Stimulated activated CD8-positive, alpha-beta memory T cell treated with anti-CD3 and anti-CD28 coated beads, Interleukin-12 subunit alpha, Interleukin-12 subunit beta, amount 100 ng/mL, for 1 hour (primary cell): ENCODE measurements around the gene HAS3.

Experiments used
- DNase-seq: peaks from one replicate; pipeline ENCODE4 v3.0.0-alpha.2; 2020; ENCODE audit warnings: low read depth

The HAS3 gene

DNA sequence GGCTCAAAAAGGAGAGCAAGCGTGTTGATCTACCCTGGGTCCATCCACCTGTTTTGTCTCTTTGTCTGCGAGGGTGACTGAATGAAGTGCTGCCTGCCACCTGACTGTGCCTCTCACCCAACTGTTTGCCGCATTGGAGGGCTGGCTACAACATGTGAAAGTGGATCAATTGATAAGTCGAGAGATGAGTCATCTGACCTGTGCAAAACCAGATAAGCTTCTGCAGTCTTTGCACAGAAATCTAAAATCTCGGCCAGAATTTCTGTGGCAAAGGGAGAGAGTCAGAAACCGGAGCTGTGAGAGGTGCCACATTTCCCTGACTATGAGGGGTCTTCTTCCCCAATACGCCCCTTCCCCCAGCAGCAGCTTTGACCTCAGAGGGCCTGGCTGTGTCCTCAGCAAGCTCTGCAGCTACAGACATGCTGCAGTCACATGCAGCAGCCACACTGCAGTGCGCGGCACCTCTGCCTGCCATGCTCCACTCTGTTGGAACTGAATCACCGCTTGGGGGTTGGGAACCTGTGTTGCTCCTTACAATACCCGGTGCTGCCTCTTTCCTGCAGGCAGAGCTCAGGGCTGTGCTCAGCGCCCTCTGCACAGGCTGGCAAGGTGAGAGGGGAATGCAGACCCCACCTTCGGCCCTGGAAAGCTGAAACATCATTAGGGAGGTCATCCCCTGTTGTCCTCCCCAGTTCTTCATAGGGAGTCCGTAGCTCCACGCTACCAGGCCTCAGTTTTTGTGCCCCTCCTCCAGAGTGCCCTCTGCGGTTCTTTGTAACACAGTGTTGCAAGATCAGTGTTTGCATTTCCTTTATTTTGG is 16.2 kb upstream of the HAS3 start:
- DNase-seq: peak; percentile 10

DNA sequence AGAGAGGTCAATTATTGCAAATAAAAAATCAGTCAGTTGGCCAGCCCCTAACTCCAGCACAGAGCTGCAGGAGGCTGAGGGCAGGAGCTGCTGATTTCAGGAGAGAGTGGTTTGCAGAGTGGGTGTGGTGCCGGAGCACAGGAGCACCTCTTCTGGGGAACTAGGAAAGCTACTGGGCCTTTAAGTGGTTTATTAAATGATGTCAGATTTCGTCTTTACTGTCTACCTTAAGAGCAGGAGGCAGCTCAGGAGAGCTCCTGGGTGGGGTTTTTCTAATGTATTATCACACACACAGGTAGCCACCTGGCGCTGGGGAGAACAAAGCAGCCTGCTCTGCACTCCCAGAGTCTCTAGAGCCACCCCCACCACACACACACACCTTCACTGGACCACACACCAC is 11.5 kb upstream of the HAS3 start:
- no peak for DNase-seq

DNA sequence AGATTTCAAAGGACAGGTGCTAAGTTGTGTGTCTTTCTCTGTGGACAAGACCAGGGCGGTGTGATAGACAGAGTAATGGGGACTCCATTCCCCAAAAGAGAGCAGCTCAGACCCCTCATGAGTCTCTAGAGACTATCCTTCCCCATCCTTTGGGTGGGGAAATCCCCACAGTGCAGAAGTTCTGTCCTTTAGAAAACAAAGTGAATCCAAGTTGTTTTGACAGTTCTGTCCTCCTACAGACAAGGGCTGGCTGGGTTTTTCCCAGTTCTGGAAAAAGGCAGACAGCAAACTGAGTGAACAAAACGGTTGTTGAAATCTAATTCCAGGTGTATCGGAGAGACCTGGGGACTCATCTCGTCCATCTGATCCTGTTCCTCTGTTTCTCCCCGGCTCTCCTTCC is 11.0 kb upstream of the HAS3 start:
- DNase-seq: no peak

DNA sequence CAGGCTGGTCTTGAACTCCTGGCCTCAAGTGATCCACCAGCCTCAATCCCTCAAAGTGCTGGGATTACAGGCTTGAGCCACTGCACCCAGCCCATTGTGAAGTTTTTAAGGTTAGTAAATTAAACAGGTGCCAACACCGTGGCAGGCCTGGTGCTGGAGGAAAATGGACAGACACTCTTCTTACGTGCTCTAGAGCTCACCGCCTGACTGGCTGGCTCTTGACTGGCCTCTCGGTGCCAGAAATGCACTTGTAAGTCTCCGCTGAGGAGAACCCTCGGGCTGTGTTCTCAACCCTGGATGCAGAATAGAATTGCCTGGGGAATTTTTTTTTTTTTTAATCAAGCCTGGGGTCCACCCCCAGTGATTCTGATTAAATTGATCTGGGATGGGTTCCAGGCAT is 10.3 kb upstream of the HAS3 start:
- no peak for DNase-seq

DNA sequence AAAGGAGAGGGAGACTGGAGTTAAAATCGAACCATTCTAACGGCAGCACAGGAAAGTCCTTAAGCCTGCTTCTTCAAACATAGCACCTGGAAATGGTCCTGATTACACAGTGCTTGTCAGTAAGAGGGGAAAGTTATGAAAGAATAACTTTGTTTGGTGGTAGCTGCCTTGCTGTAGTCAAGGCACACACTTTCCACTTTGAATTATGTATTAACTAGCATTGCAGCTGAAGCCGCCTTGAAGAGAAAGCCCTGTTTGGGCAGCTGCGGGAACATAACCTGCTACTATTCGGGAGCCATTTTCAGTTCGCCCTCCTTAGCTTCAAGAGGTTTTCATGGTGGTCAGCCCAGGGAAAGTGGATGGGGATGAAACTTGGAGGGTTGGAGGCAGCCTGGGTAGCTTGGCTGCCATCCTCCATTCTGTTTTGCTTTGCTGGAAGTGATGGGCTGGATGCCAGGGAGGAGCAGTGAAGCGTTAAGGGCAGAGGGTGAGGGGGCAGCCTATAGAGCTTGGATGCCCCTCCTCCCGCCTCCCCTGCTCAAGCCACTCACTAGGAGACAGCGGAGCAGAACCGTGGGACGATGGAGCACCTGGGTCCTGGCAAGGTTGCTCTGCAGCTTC is 5.3 kb upstream of the HAS3 start:
- no peak for DNase-seq

DNA sequence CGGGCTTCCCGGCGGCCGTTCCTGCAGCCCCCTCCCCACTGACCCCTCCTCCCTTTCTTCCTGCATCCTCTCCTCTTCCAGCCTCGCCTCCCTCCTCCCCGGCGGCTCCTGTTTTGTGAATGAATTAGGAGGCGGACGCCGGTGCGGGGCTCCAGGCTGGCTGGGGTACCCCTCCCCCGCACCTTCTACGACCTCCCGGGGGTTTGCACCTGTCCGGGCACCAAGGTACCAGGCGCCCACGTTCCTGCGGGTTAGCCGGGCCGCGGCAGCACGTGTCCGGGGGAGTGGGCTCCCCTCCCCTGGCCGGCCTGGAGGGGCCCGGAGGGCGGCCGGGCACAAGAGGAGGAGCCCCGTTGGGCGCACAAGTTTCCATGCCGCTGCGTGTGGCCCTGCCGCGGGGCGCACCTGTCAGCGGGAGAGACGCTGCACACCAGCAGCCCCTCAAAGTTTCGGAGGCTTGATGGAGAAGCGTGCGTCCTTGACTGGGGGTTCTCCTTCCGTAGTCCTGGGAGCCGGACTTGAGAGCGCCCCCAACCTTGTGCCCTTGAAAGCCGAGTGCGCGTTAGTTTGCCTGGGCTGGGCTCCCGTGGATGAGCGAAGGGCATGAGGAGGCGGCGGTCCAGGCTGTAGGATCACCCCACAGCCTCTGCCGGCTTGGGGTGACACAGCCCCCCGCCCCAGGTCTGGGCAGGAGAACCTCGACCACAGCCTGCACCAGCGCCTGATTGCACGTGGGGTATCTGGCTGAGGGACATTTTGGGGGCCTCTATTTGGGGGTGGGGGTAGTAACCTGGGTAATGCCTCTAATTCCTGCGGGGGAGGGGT is 1.2 kb downstream of the HAS3 start:
- no peak for DNase-seq

DNA sequence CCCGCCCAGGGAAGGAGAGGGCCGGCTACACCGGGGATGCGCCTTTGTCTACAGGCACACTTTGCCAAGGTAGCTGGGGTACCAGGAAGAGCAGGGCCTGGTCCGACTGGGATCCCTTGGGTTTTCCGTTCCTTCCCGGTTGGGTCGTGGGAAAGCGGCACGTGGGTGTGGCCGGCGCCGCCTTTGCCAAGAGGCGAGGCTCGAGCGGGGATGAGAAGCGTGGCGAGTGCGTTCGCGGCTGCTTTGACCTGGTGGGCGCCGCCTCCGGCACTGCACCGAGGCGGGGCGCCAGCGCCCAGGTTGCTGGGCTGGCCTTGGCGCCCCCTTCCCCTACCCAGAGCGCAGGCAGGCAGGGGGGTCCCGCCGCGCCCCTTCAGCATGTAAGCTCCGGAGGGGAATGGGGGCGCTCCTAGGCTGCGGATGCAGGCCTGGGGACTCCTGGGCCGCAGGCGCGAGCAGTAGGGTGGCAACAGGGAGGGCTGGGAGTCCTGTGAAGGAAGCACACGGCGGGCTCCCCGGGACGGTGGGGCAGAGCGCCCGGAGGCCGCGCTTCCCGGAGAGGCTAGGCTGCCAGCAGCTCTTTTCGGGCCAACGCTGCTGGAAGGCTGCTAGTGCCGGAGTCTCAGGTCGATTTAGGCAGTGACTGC is 2.0 kb downstream of the HAS3 start:
- no peak for DNase-seq

DNA sequence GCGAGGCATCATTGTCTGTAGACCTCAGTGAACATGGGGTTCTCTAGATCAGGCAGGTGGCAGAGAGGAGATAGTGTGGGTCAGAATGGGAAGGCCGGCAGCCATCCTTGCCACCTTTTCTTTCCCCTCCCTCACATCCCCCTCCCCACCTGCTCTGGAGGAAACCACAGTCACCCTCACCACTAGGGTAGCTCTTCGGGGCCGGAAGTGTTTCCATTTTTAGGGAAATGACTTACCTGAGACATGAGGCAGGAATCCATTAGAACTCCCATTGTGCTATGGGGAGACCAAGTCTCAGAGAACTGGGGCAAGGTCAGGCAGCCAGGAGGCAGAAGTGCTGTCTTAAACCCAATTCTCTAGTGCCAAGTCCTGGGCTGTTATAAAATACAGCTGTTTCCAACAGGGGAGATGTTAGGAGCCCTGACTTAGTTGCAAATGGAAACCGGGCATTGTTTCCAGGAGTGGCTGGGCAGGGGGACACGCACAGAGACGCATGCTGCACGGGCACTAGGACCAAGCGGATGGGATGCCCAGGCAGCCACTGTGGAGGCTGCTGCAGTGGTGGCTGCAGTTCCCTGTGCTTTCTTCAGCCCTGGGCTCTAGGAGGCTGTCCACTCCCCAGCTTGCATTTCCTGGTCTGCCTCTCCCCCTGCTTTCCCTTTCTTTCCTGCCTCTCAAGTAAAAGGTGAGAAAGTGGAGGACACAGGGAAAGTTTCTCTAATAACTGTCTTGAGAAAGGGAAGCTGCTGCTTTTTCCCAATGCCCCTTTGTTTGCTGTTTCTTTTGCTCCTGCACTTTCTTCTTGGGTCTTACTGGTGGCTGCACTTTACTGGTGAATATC is 2.8 kb downstream of the HAS3 start:
- DNase-seq: no peak

DNA sequence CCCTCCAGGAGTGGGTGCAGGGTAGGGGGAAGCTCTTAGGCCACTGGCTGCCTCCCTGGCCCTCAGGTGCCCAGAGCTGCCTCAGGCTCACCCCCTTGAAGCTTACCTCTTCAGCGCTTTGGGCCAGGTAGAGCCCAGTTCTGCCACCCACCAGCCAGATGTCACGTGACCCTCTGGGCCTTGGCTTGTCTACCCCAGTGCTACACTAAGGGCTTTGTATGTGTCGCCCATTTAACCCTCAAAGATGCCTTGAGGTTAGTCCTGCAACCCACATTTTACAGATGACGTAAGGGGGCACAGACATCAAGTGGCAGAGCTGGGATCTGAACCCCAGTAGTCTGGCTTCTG is 3.4 kb downstream of the HAS3 start:
- no peak for DNase-seq

DNA sequence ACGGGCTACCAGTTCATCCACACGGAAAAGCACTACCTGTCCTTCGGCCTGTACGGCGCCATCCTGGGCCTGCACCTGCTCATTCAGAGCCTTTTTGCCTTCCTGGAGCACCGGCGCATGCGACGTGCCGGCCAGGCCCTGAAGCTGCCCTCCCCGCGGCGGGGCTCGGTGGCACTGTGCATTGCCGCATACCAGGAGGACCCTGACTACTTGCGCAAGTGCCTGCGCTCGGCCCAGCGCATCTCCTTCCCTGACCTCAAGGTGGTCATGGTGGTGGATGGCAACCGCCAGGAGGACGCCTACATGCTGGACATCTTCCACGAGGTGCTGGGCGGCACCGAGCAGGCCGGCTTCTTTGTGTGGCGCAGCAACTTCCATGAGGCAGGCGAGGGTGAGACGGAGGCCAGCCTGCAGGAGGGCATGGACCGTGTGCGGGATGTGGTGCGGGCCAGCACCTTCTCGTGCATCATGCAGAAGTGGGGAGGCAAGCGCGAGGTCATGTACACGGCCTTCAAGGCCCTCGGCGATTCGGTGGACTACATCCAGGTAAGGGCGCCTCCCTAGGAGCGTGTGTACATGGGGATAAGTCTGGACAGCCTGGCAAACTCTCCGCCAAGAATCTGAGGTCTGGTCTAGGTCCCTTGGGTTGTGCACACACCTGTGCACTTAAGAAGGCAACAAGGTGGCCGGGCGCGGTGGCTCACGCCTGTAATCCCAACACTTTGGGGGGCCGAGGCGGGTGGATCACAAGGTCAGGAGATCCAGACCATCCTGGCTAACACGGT is 4.2 kb downstream of the HAS3 start:
- DNase-seq: no peak

DNA sequence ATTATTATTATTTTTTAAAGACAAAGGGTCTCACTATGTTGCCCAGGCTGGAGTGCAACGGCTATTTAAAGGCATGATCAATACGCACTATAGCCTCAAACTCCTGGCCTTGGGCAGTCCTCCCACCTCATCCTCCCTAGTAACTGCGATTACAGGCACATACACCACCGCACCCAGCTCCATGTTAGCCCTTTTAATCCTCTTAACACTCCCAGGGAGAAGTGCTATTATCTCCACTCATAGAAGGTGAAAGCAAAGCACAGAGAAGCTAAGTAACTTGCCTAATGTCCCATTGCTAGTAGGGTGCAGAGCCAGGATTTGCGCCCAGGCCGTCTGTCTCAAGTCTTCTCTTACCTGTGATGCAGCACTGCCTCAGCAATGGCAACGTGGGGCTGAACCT is 5.0 kb downstream of the HAS3 start:
- DNase-seq: no peak

DNA sequence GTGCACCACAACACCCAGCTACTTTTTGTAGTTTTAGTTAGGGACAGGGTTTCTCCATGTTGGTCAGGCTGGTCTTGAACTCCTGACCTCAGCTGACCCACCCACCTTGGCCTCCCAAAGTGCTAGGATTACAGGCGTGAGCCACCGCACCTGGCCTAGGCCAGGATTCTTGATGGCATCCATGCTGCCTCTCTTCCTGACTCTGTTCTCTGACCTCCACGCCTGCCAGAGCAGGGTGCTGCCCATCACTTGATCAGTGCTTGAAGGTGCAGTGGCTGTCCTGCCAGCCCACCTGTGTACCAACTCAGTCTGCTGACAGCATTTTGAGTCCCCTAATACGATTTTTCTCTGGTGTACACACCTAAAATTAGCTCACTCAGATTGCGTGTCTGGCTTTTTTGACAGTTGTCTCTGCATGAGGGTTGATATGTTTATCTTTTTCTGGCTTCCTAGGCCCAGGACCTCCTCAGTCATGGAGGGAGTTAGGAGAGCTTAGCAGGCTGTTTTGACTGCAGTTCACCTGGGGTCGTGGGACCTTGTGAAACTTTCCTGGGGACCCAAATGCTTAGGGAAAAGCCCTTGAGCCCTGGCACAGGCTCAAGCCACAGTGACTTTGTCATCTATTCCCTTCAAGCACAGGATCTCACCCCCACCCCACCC is 5.9 kb downstream of the HAS3 start:
- DNase-seq: no peak

DNA sequence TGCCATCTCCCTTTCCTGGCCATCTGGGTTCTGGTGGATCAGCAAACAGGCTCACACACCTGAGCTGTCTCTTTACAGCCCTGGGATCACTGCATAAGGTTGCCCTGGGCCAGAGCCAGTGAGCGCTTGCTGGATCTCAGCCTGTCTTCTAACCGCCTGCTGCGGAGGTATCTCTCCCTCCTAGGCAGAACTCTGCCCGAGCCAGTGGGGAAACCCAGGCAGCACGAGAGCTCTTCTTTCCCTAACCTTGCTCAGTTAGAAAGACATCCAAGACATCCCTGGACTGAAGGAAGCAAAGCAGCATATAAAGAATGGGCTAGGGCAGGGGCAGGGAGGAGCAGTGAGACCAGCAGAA is 6.4 kb downstream of the HAS3 start:
- DNase-seq: no peak

DNA sequence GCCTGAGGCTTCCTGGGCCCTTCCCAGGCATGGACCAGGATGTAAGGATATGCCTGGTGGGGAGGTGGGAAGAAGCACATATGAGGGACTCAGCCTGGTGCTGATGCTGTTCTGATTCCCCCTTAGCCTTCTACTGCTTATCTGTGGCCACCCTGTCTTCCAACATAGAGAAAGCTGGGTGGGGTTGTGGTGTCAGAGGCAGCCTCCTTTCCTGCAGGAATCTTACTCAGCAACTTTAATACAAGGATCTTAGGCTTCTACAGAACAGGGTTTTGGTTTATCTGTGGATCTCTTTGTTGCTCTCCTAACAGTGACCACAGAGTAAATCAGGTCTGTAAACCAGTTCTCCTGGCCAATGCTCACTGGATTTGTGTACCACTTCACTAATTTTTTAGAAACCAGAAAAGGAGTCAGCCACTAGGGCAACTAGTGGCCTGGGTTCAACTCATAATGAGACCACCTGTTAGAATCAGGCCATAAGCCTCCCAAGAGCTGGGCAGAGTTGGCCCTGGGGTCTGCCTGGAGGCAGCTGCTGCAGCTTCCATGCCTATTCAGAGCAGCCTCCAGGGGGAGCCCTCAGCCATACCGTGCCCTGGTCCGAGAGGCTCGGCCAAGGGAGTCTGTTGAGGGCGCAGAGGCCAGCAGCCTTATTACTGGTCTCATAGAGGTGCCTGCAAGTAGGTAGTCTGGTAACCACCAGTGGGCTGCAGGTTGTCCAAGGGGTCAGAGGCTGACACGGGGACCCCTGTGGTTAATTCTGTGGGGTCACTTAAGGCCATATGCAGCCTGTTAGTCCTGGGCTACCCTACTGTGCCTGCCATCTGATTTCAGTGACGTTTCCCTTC is 7.1 kb downstream of the HAS3 start:
- peak; percentile 20 for DNase-seq

DNA sequence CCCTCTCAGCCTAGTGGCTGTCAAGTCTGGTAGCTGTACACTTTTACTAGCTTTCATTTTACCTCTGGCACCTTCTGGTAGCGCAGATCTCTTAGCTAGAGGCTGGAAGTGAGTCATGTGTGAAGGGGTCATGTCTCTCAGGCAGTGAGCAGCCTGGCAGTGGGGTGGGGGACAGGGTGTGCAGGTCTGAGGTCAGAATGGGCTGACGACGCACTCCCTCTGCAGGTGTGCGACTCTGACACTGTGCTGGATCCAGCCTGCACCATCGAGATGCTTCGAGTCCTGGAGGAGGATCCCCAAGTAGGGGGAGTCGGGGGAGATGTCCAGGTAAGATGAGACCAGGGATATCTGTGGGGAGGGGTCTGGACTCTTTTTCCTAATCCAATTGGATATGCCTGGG is 7.8 kb downstream of the HAS3 start:
- no peak for DNase-seq

DNA sequence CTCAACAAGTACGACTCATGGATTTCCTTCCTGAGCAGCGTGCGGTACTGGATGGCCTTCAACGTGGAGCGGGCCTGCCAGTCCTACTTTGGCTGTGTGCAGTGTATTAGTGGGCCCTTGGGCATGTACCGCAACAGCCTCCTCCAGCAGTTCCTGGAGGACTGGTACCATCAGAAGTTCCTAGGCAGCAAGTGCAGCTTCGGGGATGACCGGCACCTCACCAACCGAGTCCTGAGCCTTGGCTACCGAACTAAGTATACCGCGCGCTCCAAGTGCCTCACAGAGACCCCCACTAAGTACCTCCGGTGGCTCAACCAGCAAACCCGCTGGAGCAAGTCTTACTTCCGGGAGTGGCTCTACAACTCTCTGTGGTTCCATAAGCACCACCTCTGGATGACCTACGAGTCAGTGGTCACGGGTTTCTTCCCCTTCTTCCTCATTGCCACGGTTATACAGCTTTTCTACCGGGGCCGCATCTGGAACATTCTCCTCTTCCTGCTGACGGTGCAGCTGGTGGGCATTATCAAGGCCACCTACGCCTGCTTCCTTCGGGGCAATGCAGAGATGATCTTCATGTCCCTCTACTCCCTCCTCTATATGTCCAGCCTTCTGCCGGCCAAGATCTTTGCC is 9.0 kb downstream of the HAS3 start:
- DNase-seq: no peak

DNA sequence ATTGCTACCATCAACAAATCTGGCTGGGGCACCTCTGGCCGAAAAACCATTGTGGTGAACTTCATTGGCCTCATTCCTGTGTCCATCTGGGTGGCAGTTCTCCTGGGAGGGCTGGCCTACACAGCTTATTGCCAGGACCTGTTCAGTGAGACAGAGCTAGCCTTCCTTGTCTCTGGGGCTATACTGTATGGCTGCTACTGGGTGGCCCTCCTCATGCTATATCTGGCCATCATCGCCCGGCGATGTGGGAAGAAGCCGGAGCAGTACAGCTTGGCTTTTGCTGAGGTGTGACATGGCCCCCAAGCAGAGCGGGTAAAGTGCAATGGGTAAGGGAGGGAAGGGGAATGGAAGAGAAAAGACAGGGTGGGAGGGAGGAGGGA is 9.5 kb downstream of the HAS3 start:
- DNase-seq: no peak

DNA sequence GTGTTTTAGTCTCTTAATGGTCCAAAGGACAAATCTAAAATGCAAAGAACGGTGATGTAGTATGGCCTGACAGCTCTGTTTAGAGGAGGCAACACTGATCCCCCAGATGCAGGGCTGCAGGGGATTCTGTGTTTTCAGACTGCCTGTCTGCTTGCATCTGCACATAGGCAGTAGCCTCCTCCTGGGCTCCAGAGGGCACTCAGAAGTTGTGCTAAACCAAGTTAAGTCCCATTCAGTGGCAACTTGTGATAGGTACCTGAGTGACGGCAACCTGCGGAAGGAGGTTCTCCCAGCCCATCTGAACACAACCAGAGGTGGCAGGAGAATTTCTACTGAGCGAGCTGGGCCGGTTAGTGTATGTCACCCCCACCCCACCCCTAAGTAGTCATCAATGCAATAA is 9.9 kb downstream of the HAS3 start:
- no peak for DNase-seq

DNA sequence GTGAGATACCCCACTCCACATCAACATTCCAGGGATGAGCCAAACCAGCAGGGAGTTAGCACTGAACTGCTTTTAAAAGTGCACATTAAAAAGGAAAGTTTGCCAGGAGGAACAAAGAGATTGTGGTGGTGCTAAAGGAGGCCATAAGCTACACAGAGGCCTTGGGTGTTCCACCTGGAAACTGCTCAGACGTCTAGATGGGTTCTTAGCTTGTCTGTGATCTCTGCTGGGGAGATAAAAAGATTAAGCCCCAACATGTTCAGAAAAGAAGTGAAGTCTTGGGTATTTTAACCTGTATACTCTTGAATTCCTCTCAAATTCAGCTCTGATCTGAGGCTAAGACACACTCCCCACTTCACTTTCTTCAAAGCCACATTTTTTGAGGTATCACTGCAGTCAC is 10.4 kb downstream of the HAS3 start:
- DNase-seq: no peak
